Left cardiac atrium (tissue), 4 donors: ENCODE results near the gene CHCHD10. TPM values are rescaled to one million over a fixed set of nuclear protein-coding genes. Genes with fewer than 3 reads are reported as not detected.
A peak's percentile ranks its signal among the peaks of the same experiment; 100 is the strongest.

Experiments used
- ATAC-seq, 2 donors: fragments of 200-7000 bp; cut with Tn5 transposase; one replicate each; pipeline ENCODE4 v1.9.1; 2020; ENCODE audit warnings: mild to moderate bottlenecking in 2 of 2, moderate library complexity in 2 of 2
- DNase-seq: peaks from one replicate; pipeline ENCODE4 v3.0.0-alpha.2; 2020
- intact Hi-C, 2 donors: fragments of 100-400 bp; cut with DNase I; formaldehyde crosslinking; loops; one replicate each; pipeline versions ENCODE4 v1.14.1 to v1.15.1; 2022 to 2023
- total RNA-seq, 2 donors: library from RNA; stranded (reverse); fragmentation: NEBNext Ultra II Directional; extraction: Animal tissue kit (Norgen Biotek cat#: 25700); gene quantifications; one replicate each; pipeline ENCODE4 v1.2.1, GENCODE V29; 2021
- donor health status: DM: no; HTN: yes; CAD: no.
- donor health status: DM: no; HTN: yes; CAD: no; lungs with severe emphysema.
- donor health status: DM: yes; HTN: yes; CAD: no.
- donor health status: Dilated cardiomyopathy.

CHCHD10 gene
- total RNA-seq, 2 donors from 2014 or later: 958 to 1,106 TPM

- no peak for DNase-seq
- intact Hi-C loops: no loop called here
These were observed 45.6 kb downstream of the CHCHD10 start for GRCh38 chr22:23722160-23722559.

GRCh38 chr22:23720855-23721254, 46.9 kb downstream of the CHCHD10 start:
- intact Hi-C loops: no loop called here
- DNase-seq (no peak), ATAC-seq (no peak)

More at GRCh38 chr22:23722160-23722559, 45.6 kb downstream of the CHCHD10 start:
- ATAC-seq: no peak

DNA sequence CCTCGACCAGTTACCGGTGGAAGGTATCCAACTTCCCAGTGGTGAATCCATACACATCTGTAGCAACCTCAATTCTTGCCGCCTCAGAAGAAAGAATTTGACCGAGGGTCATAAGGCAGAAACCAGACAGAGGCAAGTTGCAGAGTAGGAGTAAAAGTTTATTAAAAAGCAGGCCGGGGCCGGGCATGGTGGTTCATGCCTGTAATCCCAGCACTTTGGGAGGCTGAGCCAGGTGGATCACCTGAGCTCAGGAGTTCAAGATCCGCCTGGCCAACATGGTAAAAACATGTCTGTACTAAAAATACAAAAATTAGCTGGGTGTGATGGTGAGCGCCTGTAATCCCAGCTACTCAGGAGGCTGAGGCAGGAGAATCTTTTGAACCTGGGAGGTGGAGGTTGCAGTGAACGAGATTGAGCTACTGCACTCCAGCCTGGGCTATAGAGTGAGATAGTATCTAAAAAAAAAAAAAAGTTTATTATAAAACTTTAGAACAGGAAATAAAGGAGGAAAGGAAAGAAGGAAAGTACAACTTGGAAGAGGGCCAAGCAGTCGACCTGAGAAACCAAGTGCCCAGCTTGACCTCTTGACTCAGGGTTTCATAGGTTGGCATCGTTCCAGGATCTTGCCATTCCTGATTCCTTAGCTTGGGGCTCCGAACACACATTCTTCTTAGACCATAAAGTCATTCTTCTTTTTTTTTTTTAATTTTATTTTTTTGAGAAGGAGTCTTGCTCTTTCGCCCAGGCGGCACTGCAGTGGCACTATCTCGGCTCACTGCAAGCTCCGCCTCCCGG, 49.2 kb downstream of the CHCHD10 start:
- no peak for ATAC-seq
- intact Hi-C loops: no loop called here
- no peak for DNase-seq

DNA sequence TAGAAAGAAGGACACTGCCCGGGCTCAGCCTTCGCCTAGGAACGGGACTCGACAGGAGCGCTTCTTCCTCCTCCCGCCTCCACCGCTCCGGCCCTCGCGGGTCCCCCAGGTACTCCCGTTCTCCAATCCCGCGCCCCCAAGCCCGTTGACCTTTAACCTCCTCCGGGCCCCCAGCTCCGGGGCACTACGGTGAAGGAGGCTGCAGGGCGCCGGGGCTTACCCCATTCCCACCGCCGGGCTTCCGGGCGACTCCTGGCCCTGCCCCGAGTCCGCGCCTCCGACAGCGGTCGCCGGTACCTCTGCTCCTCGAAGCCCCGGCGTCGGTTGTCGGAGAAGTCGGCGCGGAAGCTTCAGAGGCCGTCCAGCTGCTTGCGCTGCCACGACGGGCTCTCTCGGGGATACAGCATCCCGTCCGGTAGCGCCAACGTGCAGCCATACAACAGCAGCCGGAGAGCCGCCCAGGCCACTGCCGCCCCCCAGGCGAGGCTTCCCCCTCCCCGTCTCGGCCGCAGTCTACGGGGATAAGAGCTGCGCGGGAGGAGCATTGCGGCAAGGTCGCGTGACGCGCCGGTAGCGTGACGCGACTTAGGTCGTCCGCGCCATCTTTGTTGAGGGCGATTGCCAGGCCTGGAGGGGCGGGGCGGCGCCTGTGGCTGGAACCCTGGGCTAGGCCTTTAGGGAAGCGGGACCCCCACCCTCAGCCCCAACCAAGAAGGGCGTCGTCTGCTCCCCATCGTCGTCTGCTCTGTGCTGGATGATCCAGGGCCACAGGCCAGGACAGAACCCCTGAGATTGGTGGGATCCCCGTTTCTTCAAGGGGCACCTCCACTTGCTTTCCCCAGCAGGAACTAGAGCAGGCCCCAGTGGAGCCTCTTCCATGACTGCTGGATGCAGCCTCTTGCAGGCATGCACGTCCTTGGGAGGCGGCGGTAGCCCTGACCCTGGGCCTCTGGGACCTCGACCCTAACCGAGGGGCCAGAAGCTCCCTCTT, 50.7 kb downstream of the CHCHD10 start:
- peak; percentile 88 for DNase-seq
- intact Hi-C loops: no loop called here
- peak; percentile 97 to 98 for ATAC-seq

Other genes with a start within 250 kb of the CHCHD10 start
- not detected for gene IGLL1, start 187.7 kb downstream of the CHCHD10 start, total RNA-seq
- not detected for gene DRICH1, start 135.7 kb downstream of the CHCHD10 start, total RNA-seq
- gene RGL4, start 77.0 kb downstream of the CHCHD10 start, total RNA-seq: under 1 TPM in 1 of 2 donors, not detected in 1; 0.44 TPM
- 1 to 10 TPM; 4.9 to 5.6 TPM for gene ZNF70, start 16.9 kb downstream of the CHCHD10 start, total RNA-seq
- 1 to 10 TPM in 1 of 2 donors, under 1 TPM in 1; 0.53 to 1.3 TPM for gene VPREB3, start 13.5 kb downstream of the CHCHD10 start, total RNA-seq
- gene C22orf15, start 5.0 kb downstream of the CHCHD10 start, total RNA-seq: not detected
- gene MMP11, start 4.9 kb upstream of the CHCHD10 start, total RNA-seq: 10 to 100 TPM in 1 of 2 donors, 1 to 10 TPM in 1; 5.6 to 10.0 TPM
- 10 to 100 TPM; 46.6 to 54.8 TPM for gene SMARCB1, start 19.0 kb upstream of the CHCHD10 start, total RNA-seq
- 1 to 10 TPM; 5.8 to 6.5 TPM for gene DERL3, start 71.0 kb upstream of the CHCHD10 start, total RNA-seq
- gene SLC2A11, start 89.9 kb upstream of the CHCHD10 start, total RNA-seq: 10 to 100 TPM; 15.0 TPM
- 100 to 1,000 TPM; 292 to 347 TPM for gene MIF, start 126.4 kb upstream of the CHCHD10 start, total RNA-seq
- 1 to 10 TPM; 4.8 to 7.9 TPM for gene GSTT2B, start 193.2 kb upstream of the CHCHD10 start, total RNA-seq
- 1 to 10 TPM; 1.3 to 2.1 TPM for gene DDTL, start 198.9 kb upstream of the CHCHD10 start, total RNA-seq
- gene DDT, start 206.5 kb upstream of the CHCHD10 start, total RNA-seq: 100 to 1,000 TPM; 122 to 125 TPM
- under 1 TPM; 0.38 to 0.65 TPM for gene GSTT2, start 212.2 kb upstream of the CHCHD10 start, total RNA-seq
- not detected for gene GSTT4, start 237.5 kb upstream of the CHCHD10 start, total RNA-seq
- gene CABIN1, start 243.3 kb upstream of the CHCHD10 start, total RNA-seq: 10 to 100 TPM; 35.1 to 38.1 TPM